ENCODE data around the gene INSL3.

GRCh38 chr19:17796013-17796837 is 25.1 kb downstream of the INSL3 start:
- no peak for TF ChIP-seq CTCF (IDR thresholded peaks at IDR 0.05)
- no peak for TF ChIP-seq EZH2 (IDR thresholded peaks at IDR 0.05)

Data from neural progenitor cell (in vitro differentiated cells).